ENCODE data around the gene ITK. TPM values are rescaled to one million over a fixed set of nuclear protein-coding genes. Genes with fewer than 3 reads are reported as not detected.

ITK gene
- polyA plus RNA-seq, 1 donor (not counting 4 experiments of a cell fraction or from before 2014, with no cell fraction given) = not detected

DNA sequence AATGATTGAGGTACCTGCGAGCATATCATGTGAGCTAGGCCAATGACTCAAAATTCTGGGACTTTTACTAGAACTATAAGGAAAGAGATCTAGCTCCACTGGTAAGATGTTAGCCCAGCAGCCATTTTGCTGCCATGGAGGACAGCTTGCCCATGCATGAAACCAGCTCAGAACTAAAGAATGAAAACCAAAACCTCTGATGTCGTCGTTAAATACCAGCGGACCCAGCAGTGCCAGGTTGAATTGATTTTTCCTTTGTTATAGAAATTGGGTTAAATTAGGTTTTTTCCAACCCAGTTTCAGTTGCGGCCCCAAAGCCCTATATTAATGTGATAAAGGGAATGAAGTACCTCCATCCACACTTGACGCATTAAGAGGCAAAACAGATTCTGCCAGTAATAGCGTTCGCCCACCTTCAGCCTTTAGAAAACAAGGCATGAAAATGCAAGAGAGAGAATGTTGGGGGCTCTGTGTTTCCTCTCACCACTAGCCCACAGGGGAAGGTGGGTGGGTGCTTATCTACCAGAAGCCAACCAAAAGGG lies 5.5 kb upstream of the ITK start:
- no peaks in the 10 kb centered on the region for H3K9me3 ChIP-seq (ENCODE audit: control insufficient read depth, low read depth, low read length)
- no peak overlapping the region for H2AFZ ChIP-seq (ENCODE audit: control insufficient read depth, low read length)
- dilution Hi-C loops (cut with MboI; ENCODE audit: extremely low pct_ligation_motif_present, low sequenced_read_pairs) = no loop called here
- H3K4me2 ChIP-seq (ENCODE audit: control insufficient read depth, extremely low read depth, insufficient read depth, low read depth, low read length) = no peak overlapping the region
- no peaks in the 10 kb centered on the region for H3K9me1 ChIP-seq (ENCODE audit: control insufficient read depth, extremely low read depth, insufficient read depth, low read length)
- no peaks in the 10 kb centered on the region for H3K4me1 ChIP-seq (ENCODE audit: control insufficient read depth, extremely low read depth, insufficient read depth, low read length)
- no peaks in the 10 kb centered on the region for H3K36me3 ChIP-seq (ENCODE audit: control insufficient read depth in 2 of 2, extremely low read depth in 1 of 2, insufficient read depth in 2 of 2, low read length in 2 of 2)
- no peaks in the 10 kb centered on the region for H3K79me2 ChIP-seq (ENCODE audit: control insufficient read depth, insufficient read depth, low read length)
- no peak for DNase-seq (ENCODE audit: low read depth, low spot score)
- no peak overlapping the region for H3K27ac ChIP-seq (ENCODE audit: control insufficient read depth, insufficient read depth, low read length)
- no peak overlapping the region for H3K9ac ChIP-seq (ENCODE audit: control insufficient read depth, extremely low read depth, insufficient read depth, low read length)
- no peak for FAIRE-seq
- H3K27me3 ChIP-seq (ENCODE audit: control insufficient read depth, extremely low read depth, insufficient read depth, low read length) = no peaks in the 10 kb centered on the region
- no peaks in the 10 kb centered on the region for H4K20me1 ChIP-seq (ENCODE audit: control insufficient read depth, extremely low read depth, insufficient read depth, low read length)
- H3K4me3 ChIP-seq (ENCODE audit: control insufficient read depth in 2 of 3, extremely low read depth in 1 of 3, insufficient read depth in 2 of 3, low read depth in 1 of 3, low read length in 3 of 3) = no peak overlapping the region
- no peak for TF ChIP-seq CTCF (optimal IDR thresholded peaks at IDR 0.05 in 1 of 3, IDR thresholded peaks at IDR 0.05 in 1 of 3, conservative IDR thresholded peaks at IDR 0.05 in 1 of 3; ENCODE audit: extremely low read depth in 1 of 3, insufficient read depth in 2 of 3, low read length in 3 of 3)
- TF ChIP-seq EZH2 (IDR thresholded peaks at IDR 0.05; ENCODE audit: low read length) = no peak

DNA sequence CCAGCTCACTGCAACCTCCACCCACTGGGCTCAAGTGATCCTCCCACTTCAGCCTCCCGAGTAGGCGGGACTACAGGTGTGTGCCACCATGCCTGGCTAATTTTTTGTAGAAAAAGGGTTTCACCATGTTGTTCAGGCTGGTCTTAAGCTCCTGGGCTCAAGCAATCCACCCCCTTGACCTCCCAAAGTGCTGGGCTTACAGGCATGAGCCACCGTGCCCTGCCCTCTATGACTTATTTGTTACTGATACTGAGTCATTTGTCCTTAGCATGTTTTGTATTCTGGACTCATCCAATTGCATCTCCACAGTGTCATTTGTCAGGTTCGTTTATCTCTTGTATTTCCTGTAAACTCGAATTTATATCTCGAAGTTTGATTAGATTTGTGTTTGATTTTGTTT lies 2.7 kb upstream of the ITK start:
- Histone ChIP-seq H4K20me1 (ENCODE audit: control insufficient read depth, extremely low read depth, insufficient read depth, low read length) (no peaks in the 10 kb centered on the region), H2AFZ (ENCODE audit: control insufficient read depth, low read length) (no peak overlapping the region), H3K9me3 (ENCODE audit: control insufficient read depth, low read depth, low read length) (no peaks in the 10 kb centered on the region), H3K36me3 (ENCODE audit: control insufficient read depth in 2 of 2, extremely low read depth in 1 of 2, insufficient read depth in 2 of 2, low read length in 2 of 2) (no peaks in the 10 kb centered on the region), H3K9ac (ENCODE audit: control insufficient read depth, extremely low read depth, insufficient read depth, low read length) (no peak overlapping the region), H3K27me3 (ENCODE audit: control insufficient read depth, extremely low read depth, insufficient read depth, low read length) (no peaks in the 10 kb centered on the region), H3K4me3 (ENCODE audit: control insufficient read depth in 2 of 3, extremely low read depth in 1 of 3, insufficient read depth in 2 of 3, low read depth in 1 of 3, low read length in 3 of 3) (no peak overlapping the region), H3K9me1 (ENCODE audit: control insufficient read depth, extremely low read depth, insufficient read depth, low read length) (no peaks in the 10 kb centered on the region), H3K27ac (ENCODE audit: control insufficient read depth, insufficient read depth, low read length) (no peak overlapping the region), H3K4me1 (ENCODE audit: control insufficient read depth, extremely low read depth, insufficient read depth, low read length) (no peaks in the 10 kb centered on the region), H3K79me2 (ENCODE audit: control insufficient read depth, insufficient read depth, low read length) (no peaks in the 10 kb centered on the region), H3K4me2 (ENCODE audit: control insufficient read depth, extremely low read depth, insufficient read depth, low read depth, low read length) (no peak overlapping the region)
- DNase-seq (ENCODE audit: low read depth, low spot score) (no peak), FAIRE-seq (no peak)
- TF ChIP-seq EZH2 (IDR thresholded peaks at IDR 0.05; ENCODE audit: low read length) = no peak
- dilution Hi-C loops (cut with MboI; ENCODE audit: extremely low pct_ligation_motif_present, low sequenced_read_pairs) = no loop called here

GRCh38 chr5:157178966-157179365 lies 1.7 kb upstream of the ITK start:
- H3K79me2 ChIP-seq (ENCODE audit: control insufficient read depth, insufficient read depth, low read length) = no peaks in the 10 kb centered on the region
- no peak overlapping the region for H3K4me3 ChIP-seq (ENCODE audit: control insufficient read depth in 2 of 3, extremely low read depth in 1 of 3, insufficient read depth in 2 of 3, low read depth in 1 of 3, low read length in 3 of 3)
- H3K4me2 ChIP-seq (ENCODE audit: control insufficient read depth, extremely low read depth, insufficient read depth, low read depth, low read length) = no peak overlapping the region
- FAIRE-seq = no peak
- dilution Hi-C loops (cut with MboI; ENCODE audit: extremely low pct_ligation_motif_present, low sequenced_read_pairs) = no loop called here
- no peaks in the 10 kb centered on the region for H3K36me3 ChIP-seq (ENCODE audit: control insufficient read depth in 2 of 2, extremely low read depth in 1 of 2, insufficient read depth in 2 of 2, low read length in 2 of 2)
- no peak overlapping the region for H3K27ac ChIP-seq (ENCODE audit: control insufficient read depth, insufficient read depth, low read length)
- H3K9me1 ChIP-seq (ENCODE audit: control insufficient read depth, extremely low read depth, insufficient read depth, low read length) = no peaks in the 10 kb centered on the region
- no peaks in the 10 kb centered on the region for H3K27me3 ChIP-seq (ENCODE audit: control insufficient read depth, extremely low read depth, insufficient read depth, low read length)
- DNase-seq (ENCODE audit: low read depth, low spot score) = no peak
- no peaks in the 10 kb centered on the region for H3K4me1 ChIP-seq (ENCODE audit: control insufficient read depth, extremely low read depth, insufficient read depth, low read length)
- TF ChIP-seq EZH2 (IDR thresholded peaks at IDR 0.05; ENCODE audit: low read length) (no peak), CTCF (optimal IDR thresholded peaks at IDR 0.05 in 1 of 3, IDR thresholded peaks at IDR 0.05 in 1 of 3, conservative IDR thresholded peaks at IDR 0.05 in 1 of 3; ENCODE audit: extremely low read depth in 1 of 3, insufficient read depth in 2 of 3, low read length in 3 of 3) (no peak)
- H4K20me1 ChIP-seq (ENCODE audit: control insufficient read depth, extremely low read depth, insufficient read depth, low read length) = no peaks in the 10 kb centered on the region
- H3K9ac ChIP-seq (ENCODE audit: control insufficient read depth, extremely low read depth, insufficient read depth, low read length) = no peak overlapping the region
- H3K9me3 ChIP-seq (ENCODE audit: control insufficient read depth, low read depth, low read length) = no peaks in the 10 kb centered on the region
- H2AFZ ChIP-seq (ENCODE audit: control insufficient read depth, low read length) = no peak overlapping the region
